HCT116 (cell line): ENCODE results near the gene STPG2. TPM values are rescaled to one million over a fixed set of nuclear protein-coding genes. Genes with fewer than 3 reads are reported as not detected.

Experiments
- ATAC-seq: fragments of 200-7000 bp; cut with Tn5 transposase; 2 replicates; pipeline ENCODE4 v1.9.1; 2020; ENCODE audit warnings: mild to moderate bottlenecking, moderate library complexity
- BruUV-seq: library from RNA; stranded (reverse); fragments of 400-500 nt; replicated peaks from 2 replicates; lab custom pipeline; 2021; lab: Mats Ljungman, UMichigan
- CTCF ChIA-PET: fragments of 300-600 bp; sonication (Branson Sonifier 250); formaldehyde crosslinking; loops from one replicate; lab custom pipeline; 2021; ENCODE audit warnings: antibody characterized with exemption; lab: Charles Lee
- POLR2A ChIA-PET: fragments of 300-600, 350-600 bp; sonication (Branson Sonifier 250); formaldehyde crosslinking; loops from one replicate; lab custom pipeline; 2021; ENCODE audit warnings: antibody characterized with exemption; lab: Charles Lee
- RAD21 ChIA-PET, 2 experiments: fragments of 300-600 bp; sonication (Branson Sonifier 250); formaldehyde crosslinking; loops; one replicate each; lab custom pipeline; 2023; ENCODE audit warnings: low total read pairs in 2 of 2; ENCODE audit not compliant: uncharacterized antibody in 2 of 2, unreplicated experiment in 2 of 2, low non-redundant PET in 1 of 2; lab: Charles Lee
- DNase-seq: peaks from one replicate; pipeline ENCODE4 v3.0.0-alpha.2; 2010; ENCODE audit warnings: low read depth, low spot score
- H2AFZ ChIP-seq: fragments of 200-600 bp; shearing (Covaris generic), sonication (generic); 2 replicates; pipeline ENCODE4 v1.6.1; 2017; ENCODE audit warnings: low read depth, mixed run types, mixed read lengths, antibody characterized with exemption, low read length; ENCODE audit not compliant: poor library complexity, severe bottlenecking
- H3K27ac ChIP-seq: 2 replicates; pipeline ENCODE4 v1.5.1; 2012; ENCODE audit warnings: low read depth, low read length
- H3K27me3 ChIP-seq: fragments of 200-600 bp; sonication (generic); 2 replicates; pipeline ENCODE4 v1.6.1; 2016; ENCODE audit warnings: mixed run types, low read length, mixed read lengths; ENCODE audit not compliant: insufficient read depth
- H3K36me3 ChIP-seq, 2 experiments: fragments of 200-500 bp in 1 of 2; fragments of 200-600 bp in 1 of 2; sonication (Bioruptor generic) in 1 of 2; sonication (generic) in 1 of 2; 2 replicates each; pipeline versions ENCODE4 v1.5.1 to v1.6.1; 2014 to 2016; ENCODE audit warnings: low read length in 2 of 2, inconsistent platforms in 1 of 2, mixed read lengths in 1 of 2, mixed run types in 1 of 2; ENCODE audit not compliant: insufficient read depth in 2 of 2, control insufficient read depth in 1 of 2
- H3K4me1 ChIP-seq, 2 experiments: fragments of 200-600 bp in 1 of 2; sonication (generic) in 1 of 2; 2 replicates each; pipeline versions ENCODE4 v1.5.1 to v1.6.1; 2012 to 2017; ENCODE audit warnings: low read length in 2 of 2, inconsistent platforms in 1 of 2, mild to moderate bottlenecking in 1 of 2, mixed read lengths in 1 of 2, mixed run types in 1 of 2, moderate library complexity in 1 of 2; ENCODE audit not compliant: insufficient read depth in 2 of 2, control insufficient read depth in 1 of 2
- H3K4me2 ChIP-seq: fragments of 200-600 bp; sonication (generic); 2 replicates; pipeline ENCODE4 v1.6.1; 2017; ENCODE audit warnings: mixed run types, low read length, mixed read lengths
- H3K4me3 ChIP-seq, 2 experiments: fragments of 200-600 bp in 1 of 2; sonication (generic) in 1 of 2; replicated peaks in 1 of 2; 2 replicates each; pipeline ENCODE4 v1.5.1; 2011 to 2016; ENCODE audit warnings: low read length in 2 of 2, control low read depth in 1 of 2, low read depth in 1 of 2, mild to moderate bottlenecking in 1 of 2, mixed read lengths in 1 of 2, mixed run types in 1 of 2
- H3K79me2 ChIP-seq: fragments of 200-600 bp; sonication (generic); 2 replicates; pipeline ENCODE4 v1.6.1; 2017; ENCODE audit warnings: mild to moderate bottlenecking, mixed run types, low read length, moderate library complexity, mixed read lengths; ENCODE audit not compliant: insufficient read depth
- H3K9ac ChIP-seq: fragments of 200-600 bp; sonication (generic); 2 replicates; pipeline ENCODE4 v1.6.1; 2016; ENCODE audit warnings: low read length, mixed read lengths
- H3K9me2 ChIP-seq: fragments of 200-600 bp; sonication (generic), shearing (Covaris generic); 2 replicates; pipeline ENCODE4 v1.6.1; 2017; ENCODE audit warnings: mixed run types, mild to moderate bottlenecking, moderate library complexity; ENCODE audit not compliant: insufficient read depth
- H3K9me3 ChIP-seq, 2 experiments: fragments of 200-500 bp in 1 of 2; fragments of 200-600 bp in 1 of 2; sonication (Bioruptor generic) in 1 of 2; sonication (generic) in 1 of 2; 2 replicates each; pipeline ENCODE4 v1.6.1; 2014 to 2017; ENCODE audit warnings: low read length in 2 of 2, mixed read lengths in 2 of 2, inconsistent platforms in 1 of 2, low read depth in 1 of 2, mild to moderate bottlenecking in 1 of 2, mixed run types in 1 of 2, moderate library complexity in 1 of 2; ENCODE audit not compliant: control insufficient read depth in 1 of 2, insufficient read depth in 1 of 2
- H4K20me1 ChIP-seq: fragments of 200-600 bp; sonication (generic), shearing (Covaris generic); 2 replicates; pipeline ENCODE4 v1.6.1; 2017; ENCODE audit warnings: mixed run types, mild to moderate bottlenecking, moderate library complexity; ENCODE audit not compliant: insufficient read depth
- CBX3 ChIP-seq: IDR thresholded peaks from 2 replicates; pipeline ENCODE4 v1.6.1; 2012; ENCODE audit warnings: low read depth
- CEBPB ChIP-seq: IDR thresholded peaks from 2 replicates; pipeline ENCODE4 v1.6.1; 2012; ENCODE audit warnings: low read depth
- CTCF ChIP-seq, 3 experiments: fragments of 200-600 bp in 1 of 3; sonication (generic) in 1 of 3; IDR thresholded peaks in 2 of 3; conservative IDR thresholded peaks in 1 of 3; 2 replicates each; pipeline ENCODE4 v1.5.1; 2012 to 2017; ENCODE audit warnings: low read depth in 2 of 3, low read length in 2 of 3, antibody characterized with exemption in 1 of 3, borderline replicate concordance in 1 of 3, control low read depth in 1 of 3, mild to moderate bottlenecking in 1 of 3, mixed read lengths in 1 of 3, mixed run types in 1 of 3, moderate library complexity in 1 of 3; ENCODE audit not compliant: insufficient read depth in 1 of 3
- EGR1 ChIP-seq: IDR thresholded peaks from 2 replicates; pipeline ENCODE4 v1.6.1; 2012; ENCODE audit warnings: low read depth
- EZH2 ChIP-seq: fragments of 200-600 bp; sonication (generic); IDR thresholded peaks from 2 replicates; pipeline ENCODE4 v1.6.1; 2017; ENCODE audit warnings: antibody characterized with exemption, mixed run types
- EZH2phosphoT487 ChIP-seq: fragments of 200-600 bp; IDR thresholded peaks from 2 replicates; pipeline ENCODE4 v1.6.1; 2018; ENCODE audit warnings: antibody characterized with exemption, borderline replicate concordance
- FOSL1 ChIP-seq: IDR thresholded peaks from 2 replicates; pipeline ENCODE4 v1.6.1; 2012; ENCODE audit warnings: low read depth
- MAX ChIP-seq: IDR thresholded peaks from 2 replicates; pipeline ENCODE4 v1.6.1; 2012
- POLR2AphosphoS5 ChIP-seq: IDR thresholded peaks from 2 replicates; pipeline ENCODE4 v1.6.1; 2011; ENCODE audit warnings: mild to moderate bottlenecking, low read depth, low read length, moderate library complexity
- SP1 ChIP-seq: IDR thresholded peaks from 2 replicates; pipeline ENCODE4 v1.6.1; 2012; ENCODE audit warnings: low read depth
- SRF ChIP-seq: IDR thresholded peaks from 2 replicates; pipeline ENCODE4 v1.6.1; 2012; ENCODE audit warnings: low read depth
- TCF7L2 ChIP-seq: IDR thresholded peaks from 2 replicates; pipeline ENCODE4 v1.7.0; 2011; ENCODE audit warnings: borderline replicate concordance, inconsistent platforms; ENCODE audit not compliant: insufficient read depth, insufficient read length; ENCODE audit errors: extremely low read depth
- ZFX ChIP-seq: fragments of 450-650 bp; IDR thresholded peaks from 2 replicates; pipeline ENCODE4 v1.6.1; 2017
- ZNF274 ChIP-seq: fragments of 200-500 bp; sonication (Bioruptor generic); IDR thresholded peaks from 2 replicates; pipeline ENCODE4 v1.6.1; 2014; ENCODE audit warnings: mild to moderate bottlenecking, low read depth, low read length, inconsistent platforms
- intact Hi-C: fragments of 100-400 bp; cut with micrococcal nuclease; formaldehyde crosslinking; loops from 2 replicates; pipeline ENCODE4 v1.10.0; 2022
- total RNA-seq: library from RNA; stranded (reverse); gene quantifications from one replicate; pipeline ENCODE4 v1.2.1, GENCODE V29; 2021; ENCODE audit not compliant: unreplicated experiment

Gene STPG2
- total RNA-seq, 1 experiment from 2014 or later: not detected

- CTCF ChIA-PET: no interaction called here
Measured at GRCh38 chr4:98006814-98007412, 136.4 kb downstream of the STPG2 start.

GRCh38 chr4:98006060-98006459 is 137.2 kb downstream of the STPG2 start:
- Histone ChIP-seq H2AFZ (no peak overlapping the region), H3K4me2 (no peak overlapping the region), H4K20me1 (no peaks in the 10 kb centered on the region), H3K27me3 (no peaks in the 10 kb centered on the region), H3K9me2 (no peaks in the 10 kb centered on the region), H3K4me3 (no peak overlapping the region), H3K27ac (no peak overlapping the region), H3K9ac (no peak overlapping the region), H3K4me1 (no peaks in the 10 kb centered on the region), H3K9me3 (no peaks in the 10 kb centered on the region), H3K79me2 (no peaks in the 10 kb centered on the region), H3K36me3 (no peaks in the 10 kb centered on the region)
- ChIA-PET CTCF (no interaction called here), POLR2A (no interaction called here), RAD21 (no interaction called here)
- DNase-seq (no peak), ATAC-seq (no peak)
- no TSS peak for BruUV-seq
- intact Hi-C loops: no loop called here
- TF ChIP-seq CTCF (IDR thresholded peaks at IDR 0.05 in 2 of 3, conservative IDR thresholded peaks at IDR 0.05 in 1 of 3; ENCODE audit: borderline replicate concordance in 1 of 3, insufficient read depth in 1 of 3, low read depth in 2 of 3, low read length in 2 of 3): no peak
- no peak for TF ChIP-seq SP1
- no peak for TF ChIP-seq EZH2phosphoT487
- TF ChIP-seq CEBPB: no peak
- no peak for TF ChIP-seq CBX3
- no peak for TF ChIP-seq TCF7L2
- TF ChIP-seq EZH2: no peak
- TF ChIP-seq MAX: no peak
- no peak for TF ChIP-seq ZFX
- TF ChIP-seq POLR2AphosphoS5: no peak
- no peak for TF ChIP-seq FOSL1
- TF ChIP-seq SRF: no peak

More at GRCh38 chr4:98006814-98007412, 136.4 kb downstream of the STPG2 start:
- no peak for DNase-seq
- H3K27me3 ChIP-seq: no peaks in the 10 kb centered on the region
- POLR2A ChIA-PET: no interaction called here
- H3K9me2 ChIP-seq: no peaks in the 10 kb centered on the region
- H3K79me2 ChIP-seq: no peaks in the 10 kb centered on the region
- no peak overlapping the region for H2AFZ ChIP-seq
- no peaks in the 10 kb centered on the region for H4K20me1 ChIP-seq
- H3K36me3 ChIP-seq: no peaks in the 10 kb centered on the region
- RAD21 ChIA-PET: no interaction called here
- no TSS peak for BruUV-seq
- H3K4me1 ChIP-seq: no peaks in the 10 kb centered on the region
- TF ChIP-seq CTCF (IDR thresholded peaks at IDR 0.05 in 2 of 3, conservative IDR thresholded peaks at IDR 0.05 in 1 of 3; ENCODE audit: borderline replicate concordance in 1 of 3, insufficient read depth in 1 of 3, low read depth in 2 of 3, low read length in 2 of 3) (0 out of 6 replicates have a peak, but pooled peaks of 1 of the 3 experiments have one; percentile 16), ZFX (no peak), ZNF274 (no peak), EGR1 (no peak)
- TF ChIP-seq, all 23 proteins: peak for 1
- Histone ChIP-seq H3K9ac (no peak overlapping the region), H3K4me2 (no peak overlapping the region), H3K9me3 (no peaks in the 10 kb centered on the region), H3K27ac (no peak overlapping the region), H3K4me3 (no peak overlapping the region)
- intact Hi-C loops: no loop called here
- ATAC-seq: peak; percentile 63; the same call in 1 of the 2 replicates
